Lower lobe of right lung (tissue), 2 donors: ENCODE measurements around the gene BFSP2. TPM values are rescaled to one million over a fixed set of nuclear protein-coding genes. Genes with fewer than 3 reads are reported as not detected.

ENCODE experiments used
- ATAC-seq, 2 donors: fragments of 200-7000 bp; cut with Tn5 transposase; one replicate each; pipeline ENCODE4 v1.9.1; 2020 to 2022; ENCODE audit warnings: mild to moderate bottlenecking in 2 of 2, moderate library complexity in 2 of 2
- DNase-seq: peaks from one replicate; pipeline ENCODE4 v3.0.0-alpha.2; 2020
- H3K27ac ChIP-seq: fragments of 200-600 bp; one replicate; pipeline ENCODE4 v1.8.0; 2022
- H3K27me3 ChIP-seq: fragments of 200-600 bp; one replicate; pipeline ENCODE4 v1.8.0; 2022; ENCODE audit warnings: low read depth
- H3K36me3 ChIP-seq: fragments of 200-600 bp; one replicate; pipeline ENCODE4 v1.8.0; 2022; ENCODE audit warnings: mild to moderate bottlenecking
- H3K4me1 ChIP-seq: fragments of 200-600 bp; one replicate; pipeline ENCODE4 v1.8.0; 2022
- H3K4me3 ChIP-seq: fragments of 200-600 bp; one replicate; pipeline ENCODE4 v1.8.0; 2022; ENCODE audit warnings: mild to moderate bottlenecking
- H3K9me3 ChIP-seq: fragments of 200-600 bp; one replicate; pipeline ENCODE4 v1.8.0; 2022
- CTCF ChIP-seq: fragments of 200-600 bp; IDR thresholded peaks from one replicate; pipeline ENCODE4 v1.8.0; 2022; ENCODE audit warnings: antibody characterized with exemption, mild to moderate bottlenecking
- intact Hi-C: fragments of 100-400 bp; cut with DNase I; formaldehyde crosslinking; loops from one replicate; pipeline ENCODE4 v1.11.0; 2022
- total RNA-seq: library from RNA; stranded (reverse); fragmentation: NEBNext Ultra II Directional; extraction: Animal tissue kit (Norgen Biotek cat#: 25700); gene quantifications from one replicate; pipeline ENCODE4 v1.2.1, GENCODE V29; 2021
- donor health status: DM: no; HTN: yes; CAD: no; lungs with severe emphysema.

The BFSP2 gene
- total RNA-seq, 1 donor from 2014 or later: not detected

GRCh38 chr3:133418361-133418760, 18.5 kb downstream of the BFSP2 start:
- DNase-seq: no peak

GRCh38 chr3:133419151-133419909, 19.5 kb downstream of the BFSP2 start:
- no peak for TF ChIP-seq CTCF
- intact Hi-C loops: no loop called here

More at GRCh38 chr3:133418361-133418760, 18.5 kb downstream of the BFSP2 start:
- no peaks in the 10 kb centered on the region for H3K9me3 ChIP-seq
- TF ChIP-seq CTCF: no peak
- H3K4me3 ChIP-seq: no peak overlapping the region
- H3K36me3 ChIP-seq: no peaks in the 10 kb centered on the region
- H3K27me3 ChIP-seq: no peaks in the 10 kb centered on the region
- intact Hi-C loops: no loop called here
- H3K27ac ChIP-seq: no peak overlapping the region
- no peak for ATAC-seq
- no peaks in the 10 kb centered on the region for H3K4me1 ChIP-seq

GRCh38 chr3:133424937-133425869, 25.3 kb downstream of the BFSP2 start:
- Histone ChIP-seq H3K27ac (no peak overlapping the region), H3K9me3 (no peaks in the 10 kb centered on the region), H3K4me1 (no peaks in the 10 kb centered on the region), H3K36me3 (no peaks in the 10 kb centered on the region), H3K4me3 (no peak overlapping the region), H3K27me3 (no peaks in the 10 kb centered on the region)
- TF ChIP-seq CTCF: no peak
- DNase-seq (no peak), ATAC-seq (no peak)
- intact Hi-C loops: no loop called here

More at GRCh38 chr3:133419151-133419909, 19.5 kb downstream of the BFSP2 start:
- Histone ChIP-seq H3K27me3 (no peaks in the 10 kb centered on the region), H3K9me3 (no peaks in the 10 kb centered on the region), H3K36me3 (no peaks in the 10 kb centered on the region), H3K4me1 (no peaks in the 10 kb centered on the region), H3K27ac (no peak overlapping the region), H3K4me3 (no peak overlapping the region)
- ATAC-seq (no peak), DNase-seq (no peak)

GRCh38 chr3:133425898-133426297, 26.0 kb downstream of the BFSP2 start:
- no peaks in the 10 kb centered on the region for H3K36me3 ChIP-seq
- no peaks in the 10 kb centered on the region for H3K4me1 ChIP-seq
- no peak for ATAC-seq
- no peaks in the 10 kb centered on the region for H3K9me3 ChIP-seq
- no peak for TF ChIP-seq CTCF
- intact Hi-C loops: no loop called here
- H3K4me3 ChIP-seq: no peak overlapping the region
- no peak overlapping the region for H3K27ac ChIP-seq
- no peaks in the 10 kb centered on the region for H3K27me3 ChIP-seq
- DNase-seq: no peak

- no peak for DNase-seq
- no peak overlapping the region for H3K4me3 ChIP-seq
- no peaks in the 10 kb centered on the region for H3K36me3 ChIP-seq
- ATAC-seq: no peak
- H3K27ac ChIP-seq: no peak overlapping the region
- intact Hi-C loops: no loop called here
- H3K9me3 ChIP-seq: no peaks in the 10 kb centered on the region
- TF ChIP-seq CTCF: no peak
- H3K27me3 ChIP-seq: no peaks in the 10 kb centered on the region
- H3K4me1 ChIP-seq: no peaks in the 10 kb centered on the region
Measured at GRCh38 chr3:133426721-133427120, 26.9 kb downstream of the BFSP2 start.
